Measurements from ENCODE around the gene TMEM82.

- no peak for TF ChIP-seq CTCF (IDR thresholded peaks at IDR 0.05; ENCODE audit: low read length)
- no peak for TF ChIP-seq EZH2 (IDR thresholded peaks at IDR 0.05; ENCODE audit: borderline replicate concordance, low read length)
These were observed 13.3 kb downstream of the TMEM82 start for GRCh38 chr1:15755646-15756040.

Measured in OCI-LY1 (cell line).